Activated T-cell treated with anti-CD3 and anti-CD28 coated beads for 24 hours (primary cell): ENCODE results near the gene BABAM2.
"Not testable (repeated sequence)": the region's sequence is repeated elsewhere in the genome, so short reads cannot be mapped to it uniquely, and the experiment has no call there.

ENCODE experiments used
- DNase-seq: peaks from one replicate; pipeline ENCODE4 v3.0.0-alpha.2; 2020; ENCODE audit warnings: low read depth

BABAM2 gene

GRCh38 chr2:27978761-27979160 is 88.2 kb downstream of the BABAM2 start:
- DNase-seq: not testable (repeated sequence)

- DNase-seq: no peak
Measured at GRCh38 chr2:27980242-27980641, 89.7 kb downstream of the BABAM2 start.

GRCh38 chr2:27984153-27984552 is 93.6 kb downstream of the BABAM2 start:
- no peak for DNase-seq

- no peak for DNase-seq
Measured at GRCh38 chr2:27988306-27988705, 97.8 kb downstream of the BABAM2 start.

GRCh38 chr2:27988718-27989117 is 98.2 kb downstream of the BABAM2 start:
- DNase-seq: no peak

GRCh38 chr2:27989149-27989548 is 98.6 kb downstream of the BABAM2 start:
- no peak for DNase-seq

GRCh38 chr2:27990030-27990590 is 99.6 kb downstream of the BABAM2 start:
- DNase-seq: no peak

- DNase-seq: no peak
Measured at GRCh38 chr2:27991146-27991545, 100.6 kb downstream of the BABAM2 start.

GRCh38 chr2:27992787-27993401 is 102.4 kb downstream of the BABAM2 start:
- DNase-seq: no peak

- no peak for DNase-seq
Measured at GRCh38 chr2:27993402-27993787, 102.9 kb downstream of the BABAM2 start.

- DNase-seq: no peak
Measured at GRCh38 chr2:27993950-27994728, 103.6 kb downstream of the BABAM2 start.

- DNase-seq: no peak
Measured at GRCh38 chr2:27996156-27996922, 105.8 kb downstream of the BABAM2 start.

GRCh38 chr2:28000287-28000686 is 109.8 kb downstream of the BABAM2 start:
- DNase-seq: no peak

GRCh38 chr2:28002181-28002580 is 111.7 kb downstream of the BABAM2 start:
- no peak for DNase-seq

GRCh38 chr2:28004086-28004485 is 113.6 kb downstream of the BABAM2 start:
- no peak for DNase-seq

GRCh38 chr2:28009732-28010131 is 119.2 kb downstream of the BABAM2 start:
- no peak for DNase-seq

- no peak for DNase-seq
Measured at GRCh38 chr2:28011322-28011737, 120.8 kb downstream of the BABAM2 start.

GRCh38 chr2:28018474-28018873 is 127.9 kb downstream of the BABAM2 start:
- DNase-seq: not testable (repeated sequence)

GRCh38 chr2:28019521-28019920 is 129.0 kb downstream of the BABAM2 start:
- DNase-seq: not testable (repeated sequence)

- DNase-seq: no peak
Measured at GRCh38 chr2:28021898-28022297, 131.4 kb downstream of the BABAM2 start.

- no peak for DNase-seq
Measured at GRCh38 chr2:28025123-28025522, 134.6 kb downstream of the BABAM2 start.

- DNase-seq: not testable (repeated sequence)
Measured at GRCh38 chr2:28026230-28026629, 135.7 kb downstream of the BABAM2 start.

GRCh38 chr2:28028025-28028424 is 137.5 kb downstream of the BABAM2 start:
- no peak for DNase-seq
